Cortex of kidney (tissue), 1 donor: Measurements from ENCODE around the gene DNAJC5.
"Not testable (repeated sequence)": the region's sequence is repeated elsewhere in the genome, so short reads cannot be mapped to it uniquely, and the experiment has no call there.

Source experiments
- DNase-seq: peaks from one replicate; lab custom pipeline; 2025; lab: John Stamatoyannopoulos, UW

DNAJC5 gene

GRCh38 chr20:63955827-63956663, 61.1 kb downstream of the DNAJC5 start, which contains the start of gene UCKL1:
Gene UCKL1, minus strand, starts transcription at chr20:63956416. Its CDS starts 44 bp downstream, at chr20:63956372.
- DNase-seq: no peak

- DNase-seq: no peak
Measured at GRCh38 chr20:63956664-63957003, 61.7 kb downstream of the DNAJC5 start.

GRCh38 chr20:63957004-63957689, 62.2 kb downstream of the DNAJC5 start:
- DNase-seq: no peak

GRCh38 chr20:63957690-63958441, 62.9 kb downstream of the DNAJC5 start:
- no peak for DNase-seq

- DNase-seq: no peak
Measured at GRCh38 chr20:63958471-63958870, 63.5 kb downstream of the DNAJC5 start.

GRCh38 chr20:63958964-63959698, 64.2 kb downstream of the DNAJC5 start:
- no peak for DNase-seq

GRCh38 chr20:63959699-63960075, 64.8 kb downstream of the DNAJC5 start:
- no peak for DNase-seq

GRCh38 chr20:63960654-63961621, 66.0 kb downstream of the DNAJC5 start:
- DNase-seq: not testable (repeated sequence)

- no peak for DNase-seq
Measured at GRCh38 chr20:63961664-63962425, 66.9 kb downstream of the DNAJC5 start.

- no peak for DNase-seq
Measured at GRCh38 chr20:63962426-63963347, 67.8 kb downstream of the DNAJC5 start.

- DNase-seq: no peak
Measured at GRCh38 chr20:63963348-63963741, 68.4 kb downstream of the DNAJC5 start.

GRCh38 chr20:63963784-63964301, 68.9 kb downstream of the DNAJC5 start:
- DNase-seq: no peak

- no peak for DNase-seq
Measured at GRCh38 chr20:63964412-63964811, 69.5 kb downstream of the DNAJC5 start.

- no peak for DNase-seq
Measured at GRCh38 chr20:63966172-63966943, 71.4 kb downstream of the DNAJC5 start.

GRCh38 chr20:63966944-63967322, 72.0 kb downstream of the DNAJC5 start:
- no peak for DNase-seq

GRCh38 chr20:63967330-63968135, 72.6 kb downstream of the DNAJC5 start:
- no peak for DNase-seq
